Measurements from ENCODE around the gene CD63. TPM values are rescaled to one million over a fixed set of nuclear protein-coding genes. Genes with fewer than 3 reads are reported as not detected.

Gene CD63
- total and polyA plus RNA-seq, 5 donors from 2014 or later: 46.4 to 205 (median 167) TPM

DNA sequence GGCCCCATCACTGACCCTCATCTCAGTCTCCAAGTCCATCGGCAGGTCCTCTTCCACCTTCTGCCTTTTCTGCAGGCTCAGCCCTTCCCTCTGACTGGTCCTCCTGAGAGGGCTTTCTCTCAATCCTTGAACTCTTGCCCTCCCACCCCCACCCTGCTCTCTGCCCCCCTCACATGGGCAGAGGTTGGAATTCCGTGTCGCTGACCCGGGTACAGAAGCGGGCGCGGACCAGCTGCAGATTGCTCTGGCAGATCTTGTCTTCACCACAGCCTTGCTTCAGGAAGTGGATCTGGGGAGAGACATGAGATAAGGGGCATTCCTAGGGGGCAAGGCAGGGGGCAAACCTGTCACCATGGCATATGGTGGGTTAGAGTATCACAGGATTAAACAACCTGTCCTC lies 33.5 kb downstream of the CD63 start:
- no peaks in the 10 kb centered on the region for H3K27me3 ChIP-seq (ENCODE audit: control insufficient read depth, insufficient read depth, low read length)

DNA sequence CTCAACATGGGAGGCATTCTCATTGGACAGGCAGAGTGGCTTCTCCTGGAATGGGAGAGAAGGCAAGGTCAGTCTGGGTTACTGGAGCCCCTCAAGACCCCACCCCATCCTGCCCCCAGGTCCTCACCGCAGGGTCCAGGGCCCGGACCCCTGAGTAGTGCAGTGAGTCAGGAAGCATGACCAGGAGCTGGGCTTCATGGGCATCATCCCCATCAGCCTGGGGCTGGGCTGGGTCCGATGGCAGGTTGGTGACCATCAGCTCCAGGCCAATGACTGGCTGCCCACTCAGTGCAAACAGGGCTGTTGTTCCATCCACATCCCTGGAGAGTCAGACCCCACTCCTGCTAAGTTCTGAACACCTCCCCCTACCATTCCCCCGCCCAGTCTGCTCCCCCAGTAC lies 34.2 kb downstream of the CD63 start:
- no peak overlapping the region for H3K4me3 Mint-ChIP-seq

More for the DNA sequence above, 33.5 kb downstream of the CD63 start:
- H3K9me3 Mint-ChIP-seq: no peaks in the 10 kb centered on the region
- H3K27me3 Mint-ChIP-seq: peaks cover 6% of the 10 kb centered on the region
- Histone ChIP-seq H3K4me1 (ENCODE audit: control insufficient read depth, insufficient read depth, low read length, poor library complexity, severe bottlenecking) (no peaks in the 10 kb centered on the region), H3K27ac (ENCODE audit: insufficient read depth, low read length, poor library complexity, severe bottlenecking) (no peak overlapping the region), H3K9me3 (ENCODE audit: control insufficient read depth in 2 of 2, low read length in 2 of 2) (no peaks in the 10 kb centered on the region), H3K4me3 (ENCODE audit: low read depth, low read length) (no peak overlapping the region), H3K36me3 (ENCODE audit: control insufficient read depth, insufficient read depth, low read length) (no peaks in the 10 kb centered on the region)
- H3K27ac Mint-ChIP-seq: no peak overlapping the region
- peaks cover 0 to 4% (median 0%) of the 10 kb centered on the region in 4 donors for H3K4me1 Mint-ChIP-seq
- no peak for DNase-seq
- no peaks in the 10 kb centered on the region for H3K36me3 Mint-ChIP-seq
- no peak overlapping the region for H3K4me3 Mint-ChIP-seq
- ATAC-seq (ENCODE audit: low read depth in 2 of 2): no peak

DNA sequence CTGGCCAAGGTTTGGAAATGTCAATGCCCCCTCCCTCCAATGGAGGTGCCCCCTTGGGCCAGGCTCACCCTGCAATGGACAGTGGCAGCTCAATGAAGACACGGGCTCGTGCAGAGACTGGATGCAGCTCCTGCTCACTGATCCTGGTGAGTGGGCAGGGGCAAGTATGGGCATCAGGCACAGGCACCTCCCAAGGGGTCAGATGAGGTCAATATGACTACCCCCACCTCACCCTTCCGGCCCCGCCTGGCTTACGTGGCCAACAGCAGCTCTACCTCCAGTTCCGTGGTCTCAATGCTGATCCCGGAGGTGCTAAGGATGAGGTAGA lies 34.7 kb downstream of the CD63 start:
- Histone ChIP-seq H3K27ac (ENCODE audit: insufficient read depth, low read length, poor library complexity, severe bottlenecking) (no peak overlapping the region), H3K4me1 (ENCODE audit: control insufficient read depth, insufficient read depth, low read length, poor library complexity, severe bottlenecking) (no peaks in the 10 kb centered on the region), H3K9me3 (ENCODE audit: control insufficient read depth in 2 of 2, low read length in 2 of 2) (no peaks in the 10 kb centered on the region), H3K4me3 (ENCODE audit: low read depth, low read length) (no peak overlapping the region), H3K36me3 (ENCODE audit: control insufficient read depth, insufficient read depth, low read length) (no peaks in the 10 kb centered on the region), H3K27me3 (ENCODE audit: control insufficient read depth, insufficient read depth, low read length) (no peaks in the 10 kb centered on the region)
- H3K4me1 Mint-ChIP-seq: peaks cover 0 to 4% (median 0%) of the 10 kb centered on the region in 4 donors
- H3K27ac Mint-ChIP-seq: no peak overlapping the region
- no peaks in the 10 kb centered on the region for H3K36me3 Mint-ChIP-seq
- DNase-seq: no peak
- H3K27me3 Mint-ChIP-seq: peaks cover 6% of the 10 kb centered on the region
- ATAC-seq (ENCODE audit: low read depth in 2 of 2): no peak
- H3K9me3 Mint-ChIP-seq: no peaks in the 10 kb centered on the region
- no peak overlapping the region for H3K4me3 Mint-ChIP-seq

More for the DNA sequence above, 34.2 kb downstream of the CD63 start:
- H3K27ac Mint-ChIP-seq: no peak overlapping the region
- Histone ChIP-seq H3K36me3 (ENCODE audit: control insufficient read depth, insufficient read depth, low read length) (no peaks in the 10 kb centered on the region), H3K27me3 (ENCODE audit: control insufficient read depth, insufficient read depth, low read length) (no peaks in the 10 kb centered on the region), H3K27ac (ENCODE audit: insufficient read depth, low read length, poor library complexity, severe bottlenecking) (no peak overlapping the region), H3K4me1 (ENCODE audit: control insufficient read depth, insufficient read depth, low read length, poor library complexity, severe bottlenecking) (no peaks in the 10 kb centered on the region), H3K9me3 (ENCODE audit: control insufficient read depth in 2 of 2, low read length in 2 of 2) (no peaks in the 10 kb centered on the region), H3K4me3 (ENCODE audit: low read depth, low read length) (no peak overlapping the region)
- H3K9me3 Mint-ChIP-seq: no peaks in the 10 kb centered on the region
- H3K27me3 Mint-ChIP-seq: peaks cover 6% of the 10 kb centered on the region
- H3K36me3 Mint-ChIP-seq: no peaks in the 10 kb centered on the region
- ATAC-seq (ENCODE audit: low read depth in 2 of 2) (no peak), DNase-seq (no peak)
- H3K4me1 Mint-ChIP-seq: peaks cover 0 to 4% (median 0%) of the 10 kb centered on the region in 4 donors

DNA sequence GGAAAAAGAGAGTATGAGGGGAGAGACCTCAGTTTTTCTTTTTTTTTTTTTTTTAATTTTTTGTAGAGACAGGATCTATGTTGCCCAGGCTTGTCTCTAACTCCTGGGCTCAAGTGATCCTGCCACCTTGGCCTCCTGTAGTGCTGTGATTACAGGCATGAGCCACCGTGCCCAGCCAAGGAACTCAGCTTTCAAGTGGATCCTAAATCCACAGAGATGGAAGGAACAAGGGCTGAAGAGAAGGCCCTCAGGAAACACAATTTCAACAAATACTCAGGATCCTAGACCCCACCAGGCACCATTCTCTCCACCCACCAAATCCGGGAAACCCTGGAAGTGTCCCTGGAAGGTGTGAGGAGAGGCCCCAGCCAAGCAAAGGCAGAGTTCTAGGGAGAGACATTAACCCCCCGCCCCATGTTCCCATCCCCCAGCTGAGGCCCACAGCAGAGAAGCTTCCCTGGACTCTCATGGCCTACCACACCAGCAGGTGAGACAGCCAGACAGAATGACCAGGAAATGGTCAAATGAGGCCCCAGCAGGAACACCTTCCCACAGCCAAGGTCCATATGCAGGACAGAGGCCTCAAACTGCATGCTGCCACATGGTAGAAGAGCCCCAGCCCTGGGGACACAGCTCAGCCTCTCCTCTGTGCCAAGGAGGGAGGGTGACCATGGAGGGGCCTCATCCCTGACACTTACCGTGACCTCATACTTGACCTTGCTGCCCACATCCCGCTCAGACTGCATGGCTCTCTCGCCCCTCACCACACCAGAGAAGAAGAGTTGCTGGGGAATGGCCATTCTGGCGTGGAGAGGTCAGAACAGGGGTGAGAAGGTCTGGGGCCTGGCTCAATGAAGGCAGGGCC lies 35.3 kb downstream of the CD63 start:
- Mint-ChIP-seq H3K27ac (no peak overlapping the region), H3K4me1 (peaks cover 0 to 4% (median 0%) of the 10 kb centered on the region in 4 donors), H3K36me3 (no peaks in the 10 kb centered on the region), H3K27me3 (peaks cover 6% of the 10 kb centered on the region), H3K4me3 (no peak overlapping the region), H3K9me3 (no peaks in the 10 kb centered on the region)
- no peak for ATAC-seq (ENCODE audit: low read depth in 2 of 2)
- H3K9me3 ChIP-seq (ENCODE audit: control insufficient read depth in 2 of 2, low read length in 2 of 2): no peaks in the 10 kb centered on the region
- H3K4me1 ChIP-seq (ENCODE audit: control insufficient read depth, insufficient read depth, low read length, poor library complexity, severe bottlenecking): no peaks in the 10 kb centered on the region
- no peak for DNase-seq
- no peak overlapping the region for H3K27ac ChIP-seq (ENCODE audit: insufficient read depth, low read length, poor library complexity, severe bottlenecking)
- H3K36me3 ChIP-seq (ENCODE audit: control insufficient read depth, insufficient read depth, low read length): no peaks in the 10 kb centered on the region
- H3K27me3 ChIP-seq (ENCODE audit: control insufficient read depth, insufficient read depth, low read length): no peaks in the 10 kb centered on the region
- H3K4me3 ChIP-seq (ENCODE audit: low read depth, low read length): no peak overlapping the region

DNA sequence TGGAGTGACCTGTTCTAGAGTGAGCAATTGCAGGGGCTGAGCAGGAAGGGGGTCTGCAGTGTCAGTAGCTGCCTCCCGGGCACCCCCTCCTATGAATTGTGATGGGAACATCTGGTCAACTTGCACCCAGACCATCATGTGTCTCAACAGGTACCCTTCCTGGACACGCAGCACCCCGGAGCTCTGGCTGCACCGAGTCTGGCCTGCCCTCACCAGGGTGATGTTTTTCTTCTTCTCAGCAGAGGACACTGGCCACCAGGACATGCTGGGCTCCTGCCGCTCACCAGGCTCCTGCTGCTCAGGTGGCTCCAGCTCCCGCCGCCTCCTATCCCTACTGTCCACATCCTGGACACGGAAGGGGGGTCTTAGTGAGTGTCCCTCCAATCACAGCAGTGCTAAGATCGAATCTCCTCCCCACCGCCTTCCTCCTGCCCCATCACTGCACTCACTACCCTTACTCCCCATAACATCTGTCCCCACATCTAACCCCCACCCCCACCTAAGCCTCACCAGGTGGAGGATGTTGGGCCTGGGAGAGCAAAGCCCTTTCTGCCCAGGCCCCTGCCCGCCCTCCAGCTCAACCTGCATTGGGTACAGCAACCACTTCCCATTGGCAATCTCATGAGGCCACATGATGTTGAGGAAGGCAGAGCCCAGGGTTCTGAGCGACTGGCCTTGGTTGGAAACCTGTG lies 36.0 kb downstream of the CD63 start:
- no peak overlapping the region for H3K4me3 Mint-ChIP-seq
- no peak overlapping the region for H3K4me3 ChIP-seq (ENCODE audit: low read depth, low read length)
- DNase-seq (no peak), ATAC-seq (ENCODE audit: low read depth in 2 of 2) (no peak)
- H3K27me3 ChIP-seq (ENCODE audit: control insufficient read depth, insufficient read depth, low read length): no peaks in the 10 kb centered on the region
- H3K36me3 ChIP-seq (ENCODE audit: control insufficient read depth, insufficient read depth, low read length): no peaks in the 10 kb centered on the region
- H3K9me3 ChIP-seq (ENCODE audit: control insufficient read depth in 2 of 2, low read length in 2 of 2): no peaks in the 10 kb centered on the region
- peaks cover 6% of the 10 kb centered on the region for H3K27me3 Mint-ChIP-seq
- H3K36me3 Mint-ChIP-seq: no peaks in the 10 kb centered on the region
- H3K4me1 Mint-ChIP-seq: peaks cover 0 to 4% (median under 1%) of the 10 kb centered on the region in 4 donors
- no peak overlapping the region for H3K27ac ChIP-seq (ENCODE audit: insufficient read depth, low read length, poor library complexity, severe bottlenecking)
- H3K9me3 Mint-ChIP-seq: no peaks in the 10 kb centered on the region
- no peaks in the 10 kb centered on the region for H3K4me1 ChIP-seq (ENCODE audit: control insufficient read depth, insufficient read depth, low read length, poor library complexity, severe bottlenecking)
- no peak overlapping the region for H3K27ac Mint-ChIP-seq

DNA sequence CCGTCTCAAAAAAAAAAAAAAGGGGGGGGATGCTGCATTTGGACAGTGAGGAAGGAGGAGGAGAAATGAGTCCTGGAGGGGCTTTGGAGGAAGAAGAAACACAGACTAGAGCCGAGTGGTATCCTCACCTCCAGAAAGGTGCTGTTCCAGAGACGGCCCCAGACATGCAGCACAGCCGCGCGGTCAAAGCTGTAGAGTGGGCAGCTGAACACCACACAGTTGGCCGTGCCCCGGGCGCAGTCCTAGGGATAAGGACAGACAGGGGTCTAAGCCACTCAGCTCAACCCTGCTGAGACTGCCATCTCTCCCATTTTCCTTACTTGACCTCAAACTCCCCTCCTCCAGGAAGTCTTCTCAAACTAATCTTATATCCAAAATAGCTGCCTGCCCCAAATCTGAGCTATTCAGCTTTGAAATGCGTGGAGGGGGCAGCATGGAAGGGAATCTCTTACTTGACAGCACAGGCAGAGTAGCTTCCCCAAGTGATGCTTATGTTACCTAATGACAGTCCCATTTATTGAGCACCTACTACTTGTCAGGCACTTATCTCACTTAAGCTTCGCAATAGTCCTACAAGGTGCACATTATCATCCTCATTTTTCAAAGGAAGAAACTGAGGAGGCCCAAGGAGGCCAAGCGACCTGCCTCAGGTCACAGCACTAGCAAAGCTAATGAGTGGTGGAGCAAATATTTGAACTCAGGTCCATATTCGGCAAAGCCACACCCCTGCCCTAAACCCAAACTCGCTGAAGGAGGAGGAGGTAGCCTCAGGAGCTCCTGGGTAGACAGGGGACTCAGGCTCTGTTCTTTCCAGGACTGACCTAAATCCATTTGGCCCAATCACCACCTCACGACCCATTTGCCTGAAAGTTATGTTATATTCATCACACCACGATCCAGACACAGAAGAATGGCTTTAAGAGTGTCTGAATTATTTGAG lies 39.8 kb downstream of the CD63 start:
- ATAC-seq (ENCODE audit: low read depth in 2 of 2): no peak
- DNase-seq: no peak
- no peak overlapping the region for H3K4me3 ChIP-seq (ENCODE audit: low read depth, low read length)
- H3K27me3 Mint-ChIP-seq: peaks cover 1% of the 10 kb centered on the region
- H3K36me3 Mint-ChIP-seq: no peaks in the 10 kb centered on the region
- peaks cover 3% of the 10 kb centered on the region for H3K27me3 ChIP-seq (ENCODE audit: control insufficient read depth, insufficient read depth, low read length)
- H3K4me1 Mint-ChIP-seq: peaks cover 0 to 9% (median 1%) of the 10 kb centered on the region in 4 donors
- no peak overlapping the region for H3K27ac Mint-ChIP-seq
- peaks cover 0 to 2% (median 0%) of the 10 kb centered on the region in 7 donors for H3K9me3 Mint-ChIP-seq
- H3K36me3 ChIP-seq (ENCODE audit: control insufficient read depth, insufficient read depth, low read length): no peaks in the 10 kb centered on the region
- H3K4me1 ChIP-seq (ENCODE audit: control insufficient read depth, insufficient read depth, low read length, poor library complexity, severe bottlenecking): no peaks in the 10 kb centered on the region
- H3K4me3 Mint-ChIP-seq: no peak overlapping the region
- no peak overlapping the region for H3K27ac ChIP-seq (ENCODE audit: insufficient read depth, low read length, poor library complexity, severe bottlenecking)
- no peaks in the 10 kb centered on the region for H3K9me3 ChIP-seq (ENCODE audit: control insufficient read depth in 2 of 2, low read length in 2 of 2)

DNA sequence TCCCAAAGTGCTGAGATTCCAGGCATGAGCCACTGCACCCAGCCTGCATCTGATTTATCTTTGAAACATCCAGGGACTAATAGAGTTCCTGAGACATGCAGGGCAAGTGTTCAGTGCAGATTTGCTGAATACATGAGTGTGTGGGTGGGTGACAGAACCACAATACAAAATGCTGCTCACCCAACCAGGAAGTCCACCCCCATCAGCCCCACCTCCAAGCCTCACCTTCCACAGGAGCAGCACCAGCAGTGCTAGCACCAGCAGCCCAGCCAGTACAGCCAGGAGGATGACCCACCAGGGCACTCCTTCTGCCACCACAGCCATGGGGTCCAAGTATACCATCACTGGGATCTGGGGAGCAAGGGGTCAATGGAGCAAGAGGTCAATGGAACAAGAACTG lies 41.1 kb downstream of the CD63 start:
- ATAC-seq (ENCODE audit: low read depth in 2 of 2): no peak
- H3K36me3 Mint-ChIP-seq: no peaks in the 10 kb centered on the region
- Histone ChIP-seq H3K4me1 (ENCODE audit: control insufficient read depth, insufficient read depth, low read length, poor library complexity, severe bottlenecking) (no peaks in the 10 kb centered on the region), H3K36me3 (ENCODE audit: control insufficient read depth, insufficient read depth, low read length) (no peaks in the 10 kb centered on the region), H3K4me3 (ENCODE audit: low read depth, low read length) (no peak overlapping the region), H3K9me3 (ENCODE audit: control insufficient read depth in 2 of 2, low read length in 2 of 2) (no peaks in the 10 kb centered on the region), H3K27me3 (ENCODE audit: control insufficient read depth, insufficient read depth, low read length) (peaks cover 3% of the 10 kb centered on the region), H3K27ac (ENCODE audit: insufficient read depth, low read length, poor library complexity, severe bottlenecking) (no peak overlapping the region)
- H3K9me3 Mint-ChIP-seq: peaks cover 0 to 2% (median 0%) of the 10 kb centered on the region in 7 donors
- peaks cover 0 to 9% (median 1%) of the 10 kb centered on the region in 4 donors for H3K4me1 Mint-ChIP-seq
- H3K4me3 Mint-ChIP-seq: no peak overlapping the region
- H3K27me3 Mint-ChIP-seq: peaks cover 2% of the 10 kb centered on the region
- H3K27ac Mint-ChIP-seq: no peak overlapping the region
- no peak for DNase-seq

All from CD4-positive, CD25-positive, alpha-beta regulatory T cell (primary cell).